SK-N-MC (cell line): ENCODE results near the gene RASL11B.

Source experiments
- EZH2 ChIP-seq: fragments of 200-600 bp; sonication (generic); IDR thresholded peaks from one replicate; pipeline ENCODE4 v1.6.1; 2017; ENCODE audit warnings: antibody characterized with exemption
- POLR2AphosphoS5 ChIP-seq: IDR thresholded peaks from 2 replicates; pipeline ENCODE4 v1.6.1; 2012; ENCODE audit warnings: mild to moderate bottlenecking, low read depth, low read length, borderline replicate concordance

GRCh38 chr4:52822972-52823701, 39.0 kb upstream of the RASL11B start:
- TF ChIP-seq EZH2 (no peak), POLR2AphosphoS5 (no peak)
